HG02678 (cell line): ENCODE measurements around the gene GOLGA6L22.
"Not testable (repeated sequence)": the region's sequence is repeated elsewhere in the genome, so short reads cannot be mapped to it uniquely, and the experiment has no call there.

Source experiments
- ATAC-seq: cut with Tn5 transposase; IDR thresholded peaks from one replicate; pipeline ENCODE4 v1.9.1; 2021; ENCODE audit warnings: mild to moderate bottlenecking, moderate library complexity; ENCODE audit not compliant: unreplicated experiment

The GOLGA6L22 gene

GRCh38 chr15:22458603-22459002 lies at the start of gene GOLGA6L22:
Gene GOLGA6L22, plus strand, starts transcription at chr15:22458903. Its CDS starts 91 bp downstream, at chr15:22458994.
- ATAC-seq, result not testable (repeated sequence)

GRCh38 chr15:22417288-22417687 lies 41.4 kb upstream of the GOLGA6L22 start:
- not testable (repeated sequence) for ATAC-seq

DNA sequence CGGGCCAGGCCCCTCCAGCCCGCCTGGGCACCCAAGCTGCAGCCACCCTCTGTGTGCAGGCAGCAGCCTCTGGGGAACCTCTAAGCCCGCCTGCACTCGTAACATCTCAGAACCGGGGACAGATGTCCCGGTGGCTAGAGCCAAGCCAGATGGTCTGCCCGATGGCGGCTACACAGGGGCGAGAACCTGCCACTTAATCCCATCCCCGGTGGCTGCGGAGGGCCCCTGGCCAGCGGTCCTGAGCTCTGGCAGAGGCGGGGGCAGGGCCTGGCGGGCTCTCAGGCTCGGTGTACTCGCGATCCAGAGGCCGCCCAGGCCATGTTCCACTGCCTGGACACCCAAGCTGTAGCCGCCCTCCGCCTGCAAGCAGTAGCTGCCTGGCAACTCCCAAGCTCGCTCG lies 40.9 kb upstream of the GOLGA6L22 start:
- not testable (repeated sequence) for ATAC-seq

GRCh38 chr15:22418212-22418611 lies 40.5 kb upstream of the GOLGA6L22 start:
- not testable (repeated sequence) for ATAC-seq

DNA sequence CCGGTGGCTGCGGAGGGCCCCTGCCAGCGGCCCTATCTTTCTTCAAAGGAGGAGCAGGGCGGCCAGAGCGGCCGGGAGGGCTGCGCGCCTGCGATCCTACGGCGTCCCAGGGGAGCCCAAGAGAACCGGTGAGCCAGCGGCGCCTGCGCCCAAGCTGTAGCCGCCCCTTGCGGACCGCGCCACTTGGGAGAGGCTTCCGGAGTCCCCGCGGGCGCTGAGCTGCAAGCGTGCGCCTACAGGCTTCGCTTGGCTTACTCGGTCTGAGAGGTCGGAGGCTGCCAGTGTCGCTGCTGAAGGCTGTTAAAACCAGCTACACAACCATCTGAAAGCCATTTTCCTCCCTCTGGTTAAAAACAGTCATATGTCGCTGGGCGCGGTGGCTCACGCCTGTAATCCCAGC lies 40.0 kb upstream of the GOLGA6L22 start:
- ATAC-seq, result not testable (repeated sequence)

DNA sequence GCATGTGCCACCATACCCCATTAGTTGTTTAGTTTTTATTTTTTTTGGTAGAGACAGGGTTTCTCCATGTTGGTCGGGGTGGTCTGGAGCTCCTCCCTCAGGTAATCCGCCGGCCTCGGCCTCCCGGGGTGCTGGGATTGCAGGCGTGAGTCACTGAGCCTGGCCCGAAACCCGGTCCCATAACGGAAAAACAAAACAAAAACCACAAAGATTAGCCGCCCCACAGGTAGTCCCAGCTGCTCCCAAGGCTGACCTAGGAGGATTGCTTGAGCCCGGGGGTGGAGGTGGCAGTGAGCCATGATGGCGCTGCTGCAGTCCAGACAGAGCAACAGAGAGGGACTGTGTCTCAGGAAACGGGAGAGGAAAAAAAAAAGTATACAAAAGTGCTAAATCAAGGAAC lies 38.4 kb upstream of the GOLGA6L22 start:
- not testable (repeated sequence) for ATAC-seq

GRCh38 chr15:22429426-22429825 lies 29.3 kb upstream of the GOLGA6L22 start:
- ATAC-seq, result not testable (repeated sequence)

DNA sequence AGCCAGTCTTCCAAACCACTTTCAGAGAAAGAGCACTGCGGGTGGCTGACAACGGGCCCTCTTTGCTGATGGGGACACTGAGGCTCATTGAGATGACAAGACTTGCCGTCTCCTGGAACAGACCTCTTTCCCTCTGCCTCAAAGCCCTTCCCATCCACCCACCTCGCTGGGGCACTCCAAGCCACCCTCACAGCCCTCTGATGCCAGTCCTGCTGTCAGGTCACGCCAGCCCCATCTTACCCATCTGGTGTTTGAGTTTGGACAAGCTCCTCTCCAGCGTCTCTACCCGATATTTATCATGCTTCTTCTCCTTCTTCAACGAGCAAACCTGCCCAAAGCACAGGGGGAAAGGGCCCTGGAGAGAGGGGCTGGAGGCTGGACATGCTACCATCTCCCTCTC lies 27.0 kb upstream of the GOLGA6L22 start:
- ATAC-seq, result not testable (repeated sequence)

DNA sequence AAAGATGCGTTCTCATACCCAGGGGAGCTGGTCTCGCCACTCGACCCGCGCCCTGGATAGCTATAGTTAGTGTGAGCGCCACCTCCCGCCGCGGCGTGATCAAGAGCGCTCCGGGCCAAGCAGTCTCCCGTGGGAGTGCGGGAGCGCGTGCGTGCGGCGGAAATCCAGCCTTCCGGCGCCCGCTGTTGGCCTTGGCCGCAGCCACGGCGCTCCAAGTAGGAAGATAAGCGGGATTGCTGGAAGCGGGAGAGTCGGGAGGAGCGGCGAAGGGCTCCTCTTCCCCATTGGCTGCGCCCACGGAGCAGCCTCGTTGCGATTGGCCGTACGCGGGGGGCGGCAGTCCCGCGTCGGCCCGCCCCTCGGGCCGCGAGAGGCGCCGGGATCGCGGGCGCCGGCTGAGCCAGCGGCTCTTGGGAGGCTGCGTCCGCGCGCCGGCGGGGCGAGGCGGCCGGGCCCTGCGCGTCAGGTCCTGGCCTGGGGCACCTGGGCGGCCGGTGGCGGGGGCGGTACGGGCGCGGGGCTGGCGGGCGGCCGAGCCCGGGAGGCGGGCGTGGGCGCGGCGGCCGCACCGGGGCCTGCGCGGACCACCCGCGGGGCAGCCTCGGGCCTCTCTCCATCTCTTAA lies 35.9 kb downstream of the GOLGA6L22 start:
- ATAC-seq, result peak; percentile 64

GRCh38 chr15:22497200-22497599 lies 38.5 kb downstream of the GOLGA6L22 start:
- ATAC-seq, result not testable (repeated sequence)

GRCh38 chr15:22498220-22498925 lies 39.7 kb downstream of the GOLGA6L22 start:
- ATAC-seq, result not testable (repeated sequence)

DNA sequence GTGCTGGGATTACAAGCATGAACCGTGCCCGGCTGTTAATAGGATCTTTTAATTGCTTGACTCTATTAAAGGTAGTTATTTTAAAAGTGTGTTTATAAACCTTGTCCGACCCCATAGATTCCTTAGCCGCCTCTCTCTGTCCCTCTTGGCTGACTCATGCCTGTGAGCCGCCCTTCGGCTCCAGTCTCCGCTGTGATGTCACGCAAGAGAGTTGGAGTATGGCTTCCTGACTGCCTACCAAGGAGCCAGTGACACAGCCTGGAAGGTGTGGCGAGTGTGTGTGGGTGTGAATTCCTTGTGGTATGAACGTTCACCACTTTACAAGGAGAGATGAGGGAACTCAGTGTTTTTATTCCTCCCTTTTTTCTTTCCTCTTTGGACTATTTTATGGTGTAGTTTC lies 43.6 kb downstream of the GOLGA6L22 start:
- ATAC-seq, result not testable (repeated sequence)

DNA sequence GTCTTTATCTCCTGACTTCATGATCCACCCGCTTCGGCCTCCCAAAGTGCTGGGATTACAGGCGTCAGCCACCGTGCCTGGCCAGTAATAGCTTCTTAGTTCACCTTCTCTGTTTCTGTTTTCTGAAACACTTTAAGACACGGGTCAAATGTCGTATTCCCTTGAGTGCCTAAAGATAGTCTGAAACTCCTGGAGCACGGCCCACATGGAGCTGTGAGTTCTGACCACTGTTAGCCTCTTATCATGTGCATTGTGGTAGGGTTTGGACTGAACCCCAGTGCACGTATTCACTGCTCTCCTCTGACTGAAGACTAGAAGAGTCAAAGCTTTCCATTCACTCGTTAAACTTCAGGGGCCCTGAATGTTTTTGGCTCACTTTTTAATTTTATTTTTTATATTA lies 48.3 kb downstream of the GOLGA6L22 start:
- not testable (repeated sequence) for ATAC-seq

GRCh38 chr15:22516140-22516539 lies 57.4 kb downstream of the GOLGA6L22 start:
- not testable (repeated sequence) for ATAC-seq
